Amygdala (tissue), 56 donors: ENCODE measurements around the gene LIN52.

Experiments
- DNase-seq, 56 donors: peaks; one replicate each; lab custom pipeline; 2025; lab: John Stamatoyannopoulos, UW

The LIN52 gene

DNA sequence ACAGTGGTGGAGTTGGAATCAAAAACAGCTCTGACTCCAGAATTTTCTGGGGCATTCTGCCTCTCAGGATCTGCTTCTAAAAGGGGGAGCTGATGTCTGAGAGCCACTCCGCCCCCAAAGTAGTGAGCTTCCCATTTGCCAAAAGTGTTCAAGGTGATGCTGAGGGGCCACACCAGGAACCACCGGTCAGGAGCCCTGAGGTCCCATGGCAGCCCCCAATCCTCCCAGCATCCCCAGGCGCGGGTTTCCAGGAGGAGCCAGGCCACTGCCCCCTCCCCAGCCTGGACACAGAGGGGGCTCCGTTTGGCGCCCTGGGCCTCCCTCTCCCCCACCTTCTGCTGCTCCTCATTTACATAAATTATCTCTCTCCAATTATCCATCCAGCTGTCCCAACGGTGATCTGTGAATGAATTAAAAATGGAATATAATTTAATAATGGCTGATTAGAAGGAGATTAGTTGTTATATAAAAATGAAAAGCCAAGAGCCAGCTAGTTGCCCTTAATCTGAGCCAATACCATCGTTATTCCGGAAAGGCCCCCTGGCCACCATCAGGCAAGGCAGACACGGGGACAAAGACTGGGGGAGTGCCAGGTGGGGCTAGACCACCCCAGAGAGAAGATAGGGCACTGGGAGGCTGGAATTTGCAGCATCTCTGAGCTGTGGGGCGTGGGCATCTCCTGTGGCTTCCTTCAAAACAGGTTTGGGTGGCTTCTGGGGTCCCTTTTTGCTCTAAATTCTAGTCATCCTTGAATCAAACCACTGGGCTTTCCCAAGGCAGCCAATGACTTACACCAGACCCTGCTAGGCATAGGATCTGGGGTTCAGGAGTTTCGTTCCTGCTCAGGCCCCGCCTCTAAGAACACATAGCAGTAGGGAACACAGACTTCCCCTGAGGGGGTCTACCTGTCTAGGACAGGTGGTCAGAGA, 134.8 kb downstream of the LIN52 start:
- no peak for DNase-seq

DNA sequence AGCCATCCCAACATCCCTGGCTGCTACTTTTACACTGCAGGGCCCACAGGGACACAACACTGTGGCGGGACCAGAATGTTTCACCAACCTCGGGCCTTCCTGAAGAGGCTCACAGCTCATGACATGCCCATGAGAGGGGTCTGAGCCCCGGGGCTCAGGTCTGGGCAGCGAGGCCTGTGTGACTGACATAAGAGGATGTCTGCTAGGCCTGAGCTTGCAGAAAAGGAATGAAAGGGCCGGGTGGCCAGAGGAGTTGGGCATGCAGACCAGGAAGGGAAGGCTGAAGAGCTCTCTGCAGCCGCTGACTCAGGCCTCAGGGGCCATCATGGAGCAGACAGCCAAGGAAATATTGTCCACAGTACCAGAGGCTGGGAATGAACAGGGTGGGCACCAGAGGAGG, 136.2 kb downstream of the LIN52 start:
- no peak for DNase-seq

DNA sequence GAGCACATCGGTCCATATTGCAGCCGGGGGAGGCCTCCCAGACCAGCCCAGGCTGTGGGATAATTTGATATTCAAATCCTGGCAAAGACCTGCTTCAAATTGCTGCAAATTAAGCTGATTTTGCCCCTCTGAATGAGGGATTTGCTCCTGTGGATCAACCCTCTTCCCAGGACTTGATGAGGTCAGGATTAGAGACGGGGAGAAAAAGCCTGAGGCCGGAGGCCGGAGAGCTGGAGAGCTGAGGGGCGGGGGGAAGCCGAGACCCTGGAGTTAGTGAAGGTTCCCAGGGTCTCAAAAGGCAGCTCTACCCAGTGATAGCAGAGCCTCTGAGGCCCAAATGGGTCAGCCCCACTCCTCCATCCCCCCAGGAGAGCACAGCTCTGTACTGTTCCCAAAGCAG, 137.0 kb downstream of the LIN52 start:
- DNase-seq = no peak

GRCh38 chr14:74223016-74223415, 138.3 kb downstream of the LIN52 start:
- no peak for DNase-seq

- DNase-seq = no peak
Observed at GRCh38 chr14:74231784-74232183, 147.0 kb downstream of the LIN52 start.

DNA sequence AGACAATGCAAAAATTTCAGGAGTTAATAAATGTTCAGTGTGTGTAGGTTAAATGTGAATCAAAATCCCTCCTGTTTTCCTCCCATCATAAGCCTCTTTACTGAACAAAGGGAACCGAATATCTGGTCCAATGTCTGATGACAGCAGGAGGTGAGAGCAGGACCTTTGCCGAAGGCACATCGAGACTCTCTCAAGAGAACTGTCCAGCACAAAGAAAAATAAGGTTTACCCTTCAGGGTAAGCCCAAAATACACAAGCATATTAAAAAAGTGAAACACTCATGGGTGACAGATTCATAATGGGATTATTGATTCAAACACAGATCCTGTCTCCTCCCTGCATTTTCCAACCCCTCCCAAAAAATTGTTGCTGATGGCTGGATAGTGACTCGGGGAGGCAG, 150.3 kb downstream of the LIN52 start:
- DNase-seq = no peak

GRCh38 chr14:74237441-74237840, 152.7 kb downstream of the LIN52 start:
- no peak for DNase-seq

GRCh38 chr14:74238974-74239847, 154.5 kb downstream of the LIN52 start, which contains the start of gene VSX2:
TSS of gene VSX2 (plus strand) at chr14:74239449. CDS start at chr14:74239562, 113 bp downstream.
- no peak for DNase-seq

GRCh38 chr14:74239848-74240793, 155.4 kb downstream of the LIN52 start:
- DNase-seq = no peak

GRCh38 chr14:74240794-74241651, 156.3 kb downstream of the LIN52 start:
- DNase-seq = no peak

DNA sequence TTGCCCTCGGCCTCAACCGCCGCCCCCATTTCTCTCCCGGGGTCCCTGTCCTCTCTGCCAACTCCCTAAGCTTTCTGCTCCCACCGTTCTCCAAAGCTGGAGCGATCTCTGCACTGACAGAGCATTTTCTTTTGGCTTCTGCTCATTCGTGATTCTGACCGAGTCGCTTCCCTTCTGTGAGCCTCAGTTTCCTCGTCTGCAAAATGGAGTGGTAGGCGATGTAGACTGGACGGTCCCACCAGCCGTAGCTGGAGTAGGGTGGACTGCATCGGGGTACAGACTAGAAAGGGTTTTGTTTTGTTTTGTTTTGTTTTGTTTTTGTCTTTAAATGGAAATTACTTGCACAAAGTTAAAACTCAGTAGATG, 156.9 kb downstream of the LIN52 start:
- no peak for DNase-seq

GRCh38 chr14:74242021-74242779, 157.4 kb downstream of the LIN52 start:
- DNase-seq = no peak

DNA sequence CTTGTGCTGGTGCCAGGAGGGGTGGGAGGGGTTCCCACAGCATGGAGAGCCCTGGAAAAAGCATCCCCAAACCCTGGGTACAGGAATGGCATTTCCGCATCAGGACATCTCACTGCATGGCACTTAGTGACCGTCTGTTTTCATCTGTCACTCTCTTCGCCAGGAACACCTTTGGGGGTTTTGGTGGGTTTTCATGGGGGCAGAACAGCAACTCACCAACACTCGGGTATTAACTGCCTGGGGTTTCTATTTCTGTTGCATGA, 158.0 kb downstream of the LIN52 start:
- no peak for DNase-seq

DNA sequence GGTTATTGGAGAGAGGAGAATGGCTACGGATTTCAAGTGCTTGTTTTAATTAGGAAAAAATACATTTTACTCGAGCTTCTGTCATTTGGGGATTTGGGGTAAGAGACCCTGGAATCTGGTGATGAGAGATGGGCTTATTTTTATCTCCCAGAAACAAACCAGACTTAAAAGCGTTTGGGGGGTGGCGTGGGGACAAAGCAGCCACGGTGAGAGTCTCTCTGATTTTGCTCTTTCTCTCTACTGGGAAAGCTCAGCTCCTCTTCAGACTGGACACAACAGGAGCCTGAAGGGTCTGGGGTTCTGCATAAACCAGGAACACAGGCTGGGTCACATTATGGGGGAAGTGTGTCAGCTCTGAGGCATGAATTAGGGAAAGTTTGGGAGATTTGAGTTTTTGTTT, 158.3 kb downstream of the LIN52 start:
- DNase-seq = no peak

GRCh38 chr14:74244115-74244514, 159.4 kb downstream of the LIN52 start:
- DNase-seq = no peak

DNA sequence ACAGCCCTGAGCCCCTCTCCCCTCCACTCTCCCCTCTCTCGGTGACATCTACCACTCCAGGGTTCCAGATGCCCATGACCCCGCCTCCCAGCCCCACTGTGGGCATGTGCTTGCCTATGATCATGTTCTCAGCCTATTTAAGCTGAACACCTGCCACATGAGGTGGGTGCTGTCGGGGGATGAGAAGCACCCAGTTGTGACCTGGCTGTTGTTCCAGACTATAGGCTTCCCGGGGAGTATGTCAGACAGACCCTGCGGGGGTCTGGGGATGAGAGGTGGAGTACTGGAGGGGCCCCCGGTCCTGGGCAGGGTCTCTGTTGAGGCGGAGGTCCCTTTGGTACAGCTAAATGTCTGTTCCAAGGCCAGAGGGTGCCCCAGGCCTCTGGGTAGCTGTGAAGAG, 160.5 kb downstream of the LIN52 start:
- no peak for DNase-seq

GRCh38 chr14:74246542-74246941, 161.8 kb downstream of the LIN52 start:
- DNase-seq = no peak

DNA sequence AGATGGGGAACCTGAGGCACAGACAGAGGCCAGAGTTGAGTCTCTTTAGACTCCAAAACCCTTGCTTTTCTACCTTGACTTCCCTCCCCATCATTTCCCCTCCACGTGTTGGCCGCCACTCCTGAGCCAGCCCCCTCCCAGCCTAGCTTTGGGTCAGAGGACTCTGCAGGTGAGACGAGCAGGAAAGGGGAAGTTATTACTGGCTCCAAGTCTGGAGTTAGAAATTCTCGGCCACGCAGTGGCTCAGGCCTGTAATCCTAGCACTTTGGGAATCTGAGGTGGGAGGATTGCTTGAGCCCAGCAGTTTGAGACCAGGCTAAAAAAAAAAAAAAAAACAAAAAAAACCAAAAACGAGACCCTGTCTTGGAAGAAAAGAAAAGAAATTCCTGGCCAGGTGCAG, 163.3 kb downstream of the LIN52 start:
- DNase-seq = no peak
